Muscle of arm (tissue), 12 donors: ENCODE data around the gene NDUFA8. TPM values are rescaled to one million over a fixed set of nuclear protein-coding genes. Genes with fewer than 3 reads are reported as not detected.
"Not testable (repeated sequence)": the region's sequence is repeated elsewhere in the genome, so short reads cannot be mapped to it uniquely, and the experiment has no call there.

ENCODE experiments used
- DNase-seq: peaks from one replicate; pipeline ENCODE4 v3.0.0-alpha.2; 2013
- polyA plus RNA-seq, 12 donors: library from polyadenylated mRNA; unstranded; fragments of 120-200 nt; gene quantifications; one replicate each; pipeline ENCODE4 v1.2.1, GENCODE V29; 2013; ENCODE audit not compliant: insufficient read length in 12 of 12

Gene NDUFA8
- polyA plus RNA-seq, 12 donors, result 34.4 to 64.5 (median 57.9) TPM; not detected in 1

DNA sequence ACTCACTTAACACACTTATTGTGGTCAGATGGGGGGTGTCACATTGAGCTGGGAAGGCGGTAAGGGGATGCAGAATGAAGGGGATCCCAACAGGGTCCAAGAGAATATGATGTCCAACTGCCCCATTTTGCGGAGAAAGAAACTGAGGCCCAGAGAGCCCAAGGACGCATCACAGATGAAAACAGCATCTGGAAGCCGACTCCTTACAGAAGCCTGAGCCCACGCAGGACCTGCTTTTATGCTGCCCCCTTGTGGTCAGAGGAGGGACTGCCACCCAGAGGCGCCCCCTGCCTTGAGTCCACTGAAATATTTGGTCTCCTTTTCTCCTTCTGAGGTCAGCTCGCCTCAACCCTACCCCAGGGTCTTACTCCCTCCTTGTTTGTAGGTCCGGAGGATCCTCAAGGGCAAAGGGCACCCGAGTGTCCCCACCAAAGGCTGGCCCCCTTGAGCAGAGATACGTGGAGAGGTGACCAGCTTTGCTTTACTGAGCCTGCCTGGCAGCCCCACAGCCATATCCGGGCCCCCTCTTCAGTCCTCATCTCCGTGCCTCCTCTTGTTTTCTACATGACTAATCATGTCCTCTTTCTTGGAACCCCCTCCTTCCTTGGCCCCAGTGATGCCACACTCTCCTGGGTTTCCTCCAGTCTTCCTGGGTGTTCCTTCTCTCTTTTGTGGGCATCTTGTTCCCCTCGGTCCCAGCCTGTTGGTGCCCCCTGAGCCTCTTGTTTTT lies 36.5 kb downstream of the NDUFA8 start:
- DNase-seq, result peak; percentile 76

DNA sequence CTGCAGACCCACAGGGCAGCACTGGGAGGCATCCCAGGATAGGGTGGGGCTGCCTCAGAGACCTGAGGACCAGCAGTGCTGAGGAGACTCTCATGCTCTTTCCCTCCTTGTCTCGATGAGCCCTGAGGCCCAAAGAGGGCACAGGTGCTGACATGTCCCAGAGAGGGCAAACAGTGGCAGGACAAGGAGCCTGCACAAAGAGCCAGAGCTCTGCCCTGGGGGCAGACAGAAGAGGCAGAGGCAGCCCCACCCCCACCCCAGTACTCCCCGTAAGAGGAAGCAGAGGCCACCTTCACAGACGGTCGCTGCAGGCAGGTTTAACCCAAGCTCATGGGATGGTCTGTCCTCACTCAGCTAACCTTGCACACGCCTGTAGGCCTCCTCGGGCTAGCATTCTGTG lies 37.1 kb downstream of the NDUFA8 start:
- DNase-seq, result no peak

DNA sequence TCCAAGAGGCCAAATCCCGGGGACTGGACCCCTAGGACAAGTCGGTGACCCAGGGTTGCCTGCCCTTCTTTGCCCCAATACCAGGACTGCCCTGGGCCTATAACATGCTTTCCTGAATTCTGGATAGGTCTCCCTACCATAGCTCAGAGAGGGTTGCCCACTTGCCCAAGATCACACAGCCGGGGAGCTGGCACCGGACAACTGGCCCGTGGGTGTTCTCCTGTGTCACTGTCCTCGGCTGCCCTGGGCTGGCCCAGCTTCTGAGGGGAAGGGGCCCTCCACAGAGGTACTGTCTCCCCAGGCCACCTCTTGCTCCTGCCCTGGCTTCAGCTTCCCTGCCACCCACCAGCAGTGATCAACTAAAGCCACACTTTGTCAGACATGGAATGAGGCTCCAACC lies 37.6 kb downstream of the NDUFA8 start:
- no peak for DNase-seq

DNA sequence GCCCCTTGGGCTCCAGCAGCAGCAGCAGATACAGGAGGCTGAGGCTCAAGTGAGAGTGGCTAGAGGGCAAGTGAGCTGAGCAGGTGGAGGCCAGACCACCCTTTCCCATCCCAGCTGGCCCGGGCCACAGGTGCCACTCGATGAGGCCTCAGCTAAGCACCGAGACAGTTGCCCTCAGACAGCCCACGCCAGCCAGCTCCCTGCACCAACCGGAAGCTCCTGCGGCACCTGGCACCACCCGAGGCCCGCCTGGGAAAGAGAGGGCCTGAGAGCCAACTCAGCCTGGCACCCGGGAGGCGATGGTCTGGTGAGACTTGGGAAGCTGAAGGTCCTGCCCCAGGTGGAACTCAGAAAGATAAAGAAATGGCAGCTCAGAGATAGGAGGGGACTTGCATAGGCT lies 38.2 kb downstream of the NDUFA8 start:
- DNase-seq, result no peak

DNA sequence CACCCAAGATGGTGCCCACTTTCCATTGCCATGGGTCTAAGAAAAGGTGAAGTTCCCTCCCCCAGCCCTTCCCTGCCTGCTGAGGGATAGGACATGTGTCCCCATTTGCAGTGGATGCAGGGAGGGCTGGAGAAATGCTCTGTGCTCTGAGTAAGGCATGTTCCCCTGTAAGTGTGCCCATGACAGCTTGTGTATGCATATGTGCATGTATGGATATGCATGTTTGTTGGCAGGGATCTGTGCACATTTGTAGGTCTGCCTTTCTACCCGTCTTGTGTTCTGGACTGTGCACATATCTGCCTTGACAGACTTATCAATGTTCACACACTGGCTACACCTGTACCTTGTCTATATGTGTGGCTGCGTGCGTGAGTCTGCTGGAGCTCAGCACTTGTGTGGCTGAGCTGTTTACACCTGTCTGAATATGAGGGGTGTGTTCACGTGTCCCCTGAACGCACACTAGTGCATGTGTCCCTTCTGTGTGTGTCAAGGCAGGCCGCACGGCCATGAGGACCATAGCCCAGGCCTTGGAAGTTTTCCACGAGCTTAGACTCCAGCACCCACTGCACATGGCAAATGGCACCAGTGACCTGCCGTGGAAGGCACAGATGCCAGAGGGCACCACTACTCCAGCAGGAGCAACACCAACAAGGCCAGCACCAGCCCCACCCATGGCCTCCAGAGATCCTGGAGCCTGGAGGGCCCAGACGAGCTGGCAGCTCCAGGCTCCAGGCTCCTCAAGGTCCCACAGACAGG lies 39.1 kb downstream of the NDUFA8 start:
- DNase-seq, result no peak

DNA sequence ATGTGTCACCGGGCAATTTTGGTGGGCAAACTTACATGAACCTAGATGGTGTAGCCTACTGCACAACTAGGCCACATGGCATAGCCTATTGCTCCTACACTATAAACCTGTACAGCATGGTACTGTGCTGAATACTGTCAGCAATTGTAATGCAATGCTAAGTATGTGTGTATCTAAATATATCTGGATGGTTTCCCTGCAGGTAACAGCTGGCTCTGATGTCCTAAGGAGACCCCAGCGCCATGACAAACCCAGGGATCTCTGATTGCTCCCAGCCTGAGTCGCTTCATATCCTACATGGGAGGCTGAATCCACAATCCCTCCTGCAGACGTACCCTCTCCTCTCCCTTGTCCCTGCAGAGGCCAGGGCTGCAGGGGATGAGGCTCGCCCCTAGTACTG lies 39.9 kb downstream of the NDUFA8 start:
- no peak for DNase-seq

DNA sequence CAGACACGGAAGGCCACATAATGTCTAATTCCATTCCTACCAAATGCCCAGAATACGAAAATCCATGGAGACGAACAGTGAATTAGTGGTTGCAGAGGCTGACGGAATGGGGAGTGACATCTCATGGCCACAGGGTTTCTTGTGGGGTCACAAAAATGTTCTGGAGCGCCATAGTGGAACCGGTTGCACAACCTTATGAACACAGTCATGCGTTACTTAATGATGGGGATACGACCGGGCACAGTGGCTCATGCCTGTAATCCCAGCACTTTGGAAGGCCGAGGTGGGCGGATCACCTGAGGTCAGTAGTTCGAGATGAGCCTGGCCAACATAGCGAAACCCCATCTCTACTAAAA lies 40.4 kb downstream of the NDUFA8 start:
- no peak for DNase-seq

DNA sequence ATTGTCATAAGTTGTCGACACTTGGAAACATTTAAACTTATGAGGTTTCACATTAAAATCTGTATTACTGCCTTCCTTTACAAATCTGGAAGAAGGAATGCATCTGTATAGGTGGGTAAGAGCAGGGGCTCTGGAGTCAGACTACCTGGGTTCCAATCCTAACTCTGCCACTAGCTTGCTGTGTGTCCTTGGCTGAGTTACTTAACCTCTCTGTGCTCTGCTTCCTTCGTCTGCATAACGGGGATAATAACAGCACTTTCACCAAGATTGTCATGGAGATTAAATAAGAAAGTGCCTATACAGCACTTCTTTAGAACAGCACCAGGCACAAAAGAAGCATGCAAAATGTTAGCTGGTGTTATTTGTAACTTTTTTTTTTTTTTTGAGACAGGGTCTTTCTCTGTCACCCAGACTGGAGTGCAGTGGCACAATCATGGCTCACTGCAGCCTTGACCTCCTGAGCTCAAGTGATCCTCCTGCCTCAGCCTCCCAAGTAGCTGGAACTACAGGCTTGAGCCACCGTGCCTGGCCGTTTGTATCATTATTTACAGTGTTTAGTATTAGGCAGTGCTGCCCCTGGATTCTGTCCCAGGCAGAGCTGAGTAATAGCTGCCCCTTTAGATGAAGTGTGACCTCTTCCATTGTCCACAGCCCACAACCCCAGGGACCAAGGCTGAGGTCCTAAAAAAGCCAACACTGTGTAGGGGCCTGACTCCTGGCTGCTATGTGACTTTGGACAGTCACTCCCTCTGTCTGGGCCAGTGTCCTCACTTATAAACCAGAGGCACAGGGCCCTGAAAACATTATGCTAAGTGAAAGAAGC lies 41.0 kb downstream of the NDUFA8 start:
- no peak for DNase-seq

DNA sequence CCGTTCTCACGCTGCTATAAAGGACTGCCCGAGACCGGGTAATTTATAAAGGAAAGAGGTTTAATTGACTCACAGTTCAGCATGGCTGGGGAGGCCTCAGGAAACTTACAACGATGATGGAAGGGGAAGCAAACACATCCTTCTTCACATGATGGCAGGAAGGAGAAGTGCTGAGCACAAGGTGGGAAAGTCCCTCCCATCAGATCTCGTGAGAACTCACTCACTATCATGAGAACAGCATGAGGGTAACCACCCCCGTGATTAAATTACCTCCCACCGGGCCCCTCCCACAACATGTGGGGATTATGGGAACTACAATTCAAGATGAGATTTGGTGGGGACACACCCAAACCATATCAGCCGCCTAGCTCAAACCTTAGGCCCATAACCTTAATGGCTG lies 42.3 kb downstream of the NDUFA8 start:
- DNase-seq, result not testable (repeated sequence)

DNA sequence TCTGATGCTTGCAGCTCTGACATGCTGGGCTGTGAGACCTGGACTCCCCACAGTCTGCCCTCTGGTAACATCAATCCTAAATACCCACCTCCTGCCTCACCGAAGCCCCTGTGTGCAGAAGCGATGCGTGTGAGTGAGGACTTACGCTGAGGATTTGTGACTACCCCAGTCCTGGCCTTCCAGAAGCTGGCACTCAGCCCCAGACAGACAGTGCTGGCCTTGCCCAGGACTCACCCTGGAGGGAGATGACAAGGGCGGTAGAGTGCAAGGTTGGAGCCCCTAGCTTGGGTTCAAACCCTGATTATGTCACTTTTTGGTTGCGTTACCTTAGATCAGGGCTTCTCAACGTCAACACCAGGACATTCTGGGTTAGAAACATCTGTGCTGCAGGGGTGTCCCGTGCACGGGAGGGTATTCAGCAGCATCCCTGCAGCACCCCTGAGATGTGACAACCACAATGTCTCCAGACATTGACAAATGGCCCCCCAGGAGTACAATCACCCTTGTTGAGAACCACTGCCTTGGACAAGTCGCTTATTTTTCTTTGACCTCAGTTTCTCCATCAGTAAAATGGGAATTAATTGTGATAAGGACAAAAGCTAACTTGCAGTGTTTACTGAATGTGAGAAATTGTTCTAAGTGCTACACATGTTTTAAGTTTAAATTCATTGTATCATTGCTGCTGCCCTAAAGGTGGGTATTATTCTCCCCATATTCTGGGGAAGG lies 43.0 kb downstream of the NDUFA8 start:
- DNase-seq, result no peak

DNA sequence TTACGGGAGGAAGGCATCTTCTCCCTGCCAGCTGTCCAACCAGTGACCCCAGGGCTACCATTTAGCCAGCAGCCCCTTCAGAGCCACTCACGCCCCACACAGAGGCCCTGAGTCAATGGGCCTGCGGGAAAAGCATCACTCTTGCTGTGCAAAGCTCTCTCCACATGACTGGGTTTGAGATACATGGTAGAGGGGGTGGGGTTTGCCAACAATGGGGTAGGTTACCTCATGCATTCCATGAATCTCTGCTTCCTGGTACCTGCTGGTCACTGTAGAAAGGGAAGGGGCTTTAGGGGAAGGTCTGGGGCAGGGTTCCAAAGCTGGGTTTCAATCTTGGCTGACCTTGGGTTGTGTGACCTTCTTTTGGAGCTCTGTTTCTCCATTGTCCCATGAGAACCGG lies 43.5 kb downstream of the NDUFA8 start:
- no peak for DNase-seq

DNA sequence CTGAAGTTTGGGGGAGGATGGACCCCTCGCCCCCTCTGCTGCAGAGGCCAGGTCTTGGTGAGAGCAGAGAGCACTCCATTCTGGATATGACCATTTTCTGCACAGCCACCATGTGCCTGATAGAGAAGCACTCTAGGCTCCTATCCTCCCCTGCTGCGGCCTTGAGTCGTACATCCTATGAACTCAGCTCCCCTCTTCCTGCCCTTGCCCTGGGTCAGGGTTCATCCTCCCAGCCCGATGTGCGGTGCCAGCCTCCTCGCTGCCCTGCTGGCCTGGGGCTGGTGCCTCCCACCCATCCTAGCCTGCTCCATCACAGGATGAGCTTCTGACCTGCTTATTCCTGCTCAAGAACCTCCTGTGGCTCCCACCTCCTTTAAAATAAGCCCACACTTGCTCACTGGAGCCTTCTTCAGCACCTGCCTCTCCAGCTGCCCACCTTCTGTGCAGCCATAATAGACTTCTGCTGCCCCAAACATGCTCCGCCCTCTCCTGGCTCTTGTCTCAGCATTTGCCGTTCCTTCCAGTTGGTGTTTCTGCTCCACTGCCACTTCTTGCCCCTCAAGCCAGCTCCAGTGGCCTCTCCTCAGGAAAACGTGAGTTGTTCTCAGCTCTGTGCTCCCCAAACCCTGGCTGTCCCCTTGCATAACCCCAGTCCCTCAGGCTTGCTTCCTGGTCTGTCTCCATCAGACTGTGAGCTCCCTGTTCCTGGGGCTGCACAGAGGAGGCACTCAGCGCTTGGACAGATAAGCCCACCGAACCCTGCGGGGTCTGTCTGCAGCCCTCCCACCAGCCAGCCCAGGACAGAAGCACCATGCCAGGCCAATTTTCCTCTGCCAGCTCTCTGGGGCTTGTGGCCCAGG lies 44.2 kb downstream of the NDUFA8 start:
- DNase-seq, result no peak

DNA sequence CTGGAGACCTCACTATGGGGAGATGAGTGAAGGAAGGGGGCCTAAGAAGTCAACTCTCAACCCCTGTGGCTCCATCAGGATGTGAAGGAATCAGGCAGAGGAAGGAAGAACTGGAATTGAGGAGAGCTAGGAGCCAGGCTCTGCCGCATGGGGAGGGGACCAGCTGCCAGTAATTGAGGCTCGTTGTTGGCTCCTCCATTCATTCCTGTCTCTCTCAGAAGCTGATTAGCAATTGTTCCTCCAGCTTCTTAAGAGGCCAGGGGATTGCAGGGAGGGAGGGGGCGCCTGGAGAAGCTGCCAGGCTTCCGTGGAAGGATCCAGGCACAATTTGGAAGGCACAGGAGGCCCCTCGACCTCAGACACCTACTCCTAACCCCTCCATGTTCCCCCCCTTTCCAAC lies 46.0 kb downstream of the NDUFA8 start:
- no peak for DNase-seq

DNA sequence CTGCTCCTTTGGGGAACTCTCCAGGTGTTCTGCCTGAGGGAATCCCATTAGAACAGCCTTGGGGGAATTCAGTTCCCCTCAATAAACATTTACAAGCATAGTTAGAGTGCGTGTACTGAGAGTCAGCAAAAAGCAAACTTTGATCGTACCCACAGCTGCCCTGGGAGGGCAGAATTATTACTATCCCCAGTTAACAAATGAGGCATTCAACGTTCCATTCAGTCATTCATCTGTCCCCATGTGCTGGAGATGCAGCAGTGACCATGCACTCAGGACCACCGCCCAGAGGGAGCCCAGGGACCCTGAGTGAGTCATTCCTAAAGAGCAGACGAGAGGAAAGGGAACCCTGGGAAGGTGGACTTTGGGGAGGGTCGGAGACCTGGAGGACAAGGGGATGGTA lies 47.3 kb downstream of the NDUFA8 start:
- DNase-seq, result no peak

DNA sequence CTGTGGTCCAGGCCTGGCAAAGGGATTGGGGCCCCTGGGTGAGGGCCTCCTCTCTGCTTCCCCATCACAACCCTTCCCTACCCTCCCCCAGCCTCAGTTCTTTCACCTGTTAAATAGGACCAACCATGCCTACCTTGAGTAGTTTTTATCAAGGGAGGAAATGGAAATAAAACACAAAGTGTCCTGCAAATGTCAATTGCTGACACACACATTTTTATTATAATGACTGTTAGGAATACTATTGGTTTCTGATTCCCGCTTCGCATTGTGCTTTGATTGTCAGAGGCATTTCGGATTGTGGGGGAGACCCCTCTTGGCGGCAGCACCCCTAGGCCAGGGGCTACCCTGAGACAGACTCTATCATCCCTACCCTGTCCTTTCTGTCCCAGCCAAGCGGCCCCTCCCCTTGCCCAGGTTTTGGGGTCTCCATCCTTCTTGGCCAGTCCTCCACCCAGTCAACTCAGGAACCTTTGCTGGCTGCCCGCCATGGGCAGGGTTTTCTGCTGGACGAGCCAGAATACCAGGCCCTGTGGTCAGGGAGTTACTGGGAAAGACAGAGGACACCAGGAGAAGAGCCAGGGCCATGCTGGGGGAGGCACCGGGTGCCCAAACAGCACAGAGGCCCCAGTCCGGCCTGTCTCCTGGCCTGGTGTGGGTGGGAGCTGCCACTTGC lies 48.0 kb downstream of the NDUFA8 start:
- no peak for DNase-seq

DNA sequence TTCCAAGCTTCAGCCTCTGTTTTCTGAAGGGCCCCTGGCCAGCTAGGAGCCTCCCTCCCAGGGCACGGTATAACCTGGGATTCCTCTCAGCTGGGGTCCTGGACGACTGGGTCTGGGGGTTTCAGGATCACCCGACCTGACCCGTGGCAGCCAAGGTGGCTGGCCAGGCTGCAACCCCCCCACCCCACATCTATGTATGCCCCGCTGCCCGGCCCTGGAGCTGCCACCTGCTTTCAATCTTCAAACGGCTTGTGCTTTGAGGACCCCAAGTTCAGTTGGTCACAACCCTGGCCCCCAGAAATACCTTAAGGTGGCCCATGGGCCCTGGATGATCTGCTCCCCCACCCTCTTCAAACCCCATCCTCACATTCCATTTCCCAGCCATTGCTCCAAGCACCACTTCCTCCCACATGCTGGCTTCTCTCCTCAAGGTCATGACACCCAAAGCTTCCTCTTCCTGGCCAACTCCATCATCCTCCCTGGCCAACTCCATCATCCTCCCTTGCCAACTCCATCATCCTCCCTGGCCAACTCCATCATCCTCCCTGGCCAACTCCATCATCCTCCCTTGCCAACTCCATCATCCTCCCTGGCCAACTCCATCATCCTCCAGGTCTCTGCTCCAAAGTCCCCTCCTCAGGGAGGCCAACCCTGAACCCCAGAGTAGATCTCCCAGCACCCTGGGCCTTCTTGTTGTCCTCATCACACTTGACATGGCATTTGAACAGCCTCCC lies 49.3 kb downstream of the NDUFA8 start:
- DNase-seq, result no peak

DNA sequence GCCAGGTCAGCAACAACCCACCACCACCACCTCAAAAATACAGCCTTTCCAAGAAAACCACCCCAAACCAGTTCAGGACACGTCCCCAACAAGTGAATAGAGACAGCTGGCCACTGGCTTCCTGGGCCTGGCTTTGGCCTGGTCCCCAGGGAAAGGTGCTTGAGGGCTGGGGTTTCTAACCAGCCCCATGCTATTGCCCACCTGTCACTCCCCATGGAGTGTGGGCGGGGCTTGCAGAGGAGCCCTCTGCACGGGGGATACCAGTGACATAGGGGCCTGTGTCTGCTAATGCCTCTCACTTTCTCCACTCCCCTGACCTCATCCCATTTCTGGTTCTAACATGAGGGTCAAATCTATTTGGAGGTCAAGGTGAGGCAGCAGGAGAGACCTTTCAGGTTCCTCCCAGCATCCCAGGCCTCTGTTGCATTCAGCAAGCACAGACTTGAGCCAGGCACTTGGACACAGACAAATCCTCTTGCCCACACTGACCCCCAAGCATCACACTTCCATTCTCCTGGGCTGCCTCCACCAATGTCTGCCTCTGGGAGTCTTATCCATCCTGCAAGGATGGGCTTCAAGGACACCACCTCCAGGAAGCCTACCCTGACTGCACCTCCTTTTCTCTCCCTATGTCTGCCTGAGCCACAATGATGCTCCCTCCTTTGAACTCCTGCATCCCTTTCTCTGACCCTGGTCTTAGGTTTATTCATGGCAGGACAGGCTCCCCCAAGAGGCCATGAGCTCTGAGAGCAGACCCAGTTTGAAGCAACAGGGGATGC lies 50.4 kb downstream of the NDUFA8 start:
- DNase-seq, result no peak

DNA sequence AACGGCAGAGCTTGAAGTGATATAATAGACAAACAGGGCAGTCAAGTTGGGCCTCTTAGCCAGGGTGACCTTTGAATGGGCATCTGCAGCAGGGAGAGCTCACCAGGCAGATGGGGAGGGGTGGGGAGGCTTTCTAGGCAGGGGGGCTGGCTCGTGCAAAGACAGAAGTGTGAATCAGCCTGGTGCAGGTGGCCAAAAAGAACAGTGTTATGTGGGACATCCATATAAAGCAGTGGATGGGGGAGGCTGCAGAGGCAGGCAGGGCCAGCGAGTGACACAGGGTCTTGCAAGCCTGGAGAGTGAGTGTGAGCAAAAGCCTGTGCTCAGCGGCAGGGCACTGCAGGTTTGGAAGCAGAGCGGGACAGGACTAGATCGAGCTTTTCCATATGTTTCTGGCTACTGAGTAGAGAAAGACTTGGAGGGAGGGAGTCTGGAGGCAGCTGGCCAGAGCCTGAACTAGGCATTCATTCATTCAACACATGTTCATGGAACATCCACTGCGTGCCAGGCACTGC lies 52.2 kb downstream of the NDUFA8 start:
- DNase-seq, result no peak

DNA sequence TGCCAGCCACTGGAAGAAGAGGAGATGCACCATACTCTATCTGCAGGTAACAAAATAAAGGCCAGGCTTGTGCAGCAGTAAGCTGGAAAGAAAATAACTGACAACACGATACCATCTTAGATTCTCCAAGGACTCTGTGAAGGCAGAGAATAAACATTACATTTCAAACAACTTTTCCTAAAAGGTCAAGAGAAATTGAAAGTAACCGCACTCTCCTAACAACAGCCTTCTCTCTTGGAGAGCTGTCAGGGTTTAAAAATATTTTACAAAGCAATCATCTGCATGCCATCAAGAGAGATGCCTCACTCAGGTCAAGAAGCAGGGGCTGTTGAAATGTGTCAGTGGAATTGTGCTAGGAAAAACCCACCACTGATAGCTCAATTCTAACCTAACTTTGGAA lies 53.0 kb downstream of the NDUFA8 start:
- no peak for DNase-seq
